H1 (cell line): ENCODE results near the gene TEX22. TPM values are rescaled to one million over a fixed set of nuclear protein-coding genes. Genes with fewer than 3 reads are reported as not detected.

Source experiments
- CTCF ChIA-PET: fragments of 300-600 bp; sonication (Branson Sonifier 250); formaldehyde crosslinking; loops from one replicate; lab custom pipeline; 2021; ENCODE audit not compliant: partially characterized antibody; lab: Charles Lee
- POLR2A ChIA-PET: fragments of 300-600 bp; sonication (Branson Sonifier 250); formaldehyde crosslinking; loops from one replicate; lab custom pipeline; 2021; ENCODE audit warnings: inconsistent platforms; ENCODE audit not compliant: partially characterized antibody; lab: Charles Lee
- DNase-seq, 2 experiments: peaks; one replicate each; pipeline versions ENCODE4 v3.0.0 to v3.0.0-alpha.2; 2010 to 2022; ENCODE audit warnings: low spot score in 2 of 2, low read depth in 1 of 2, mixed read lengths in 1 of 2
- FAIRE-seq: peaks from 2 replicates; lab custom pipeline; 2011; peaks lifted over from hg19 to GRCh38; lab: Jason Lieb, UNC
- H2AFZ ChIP-seq: 2 replicates; pipeline ENCODE4 v1.8.1; 2012; ENCODE audit warnings: low read length, inconsistent platforms
- H2AK5ac ChIP-seq: 2 replicates; pipeline ENCODE4 v1.6.1; 2013; ENCODE audit warnings: low read depth, low read length
- H2BK120ac ChIP-seq: replicated peaks from 2 replicates; pipeline ENCODE3; 2013; ENCODE audit warnings: low read depth, low read length, inconsistent platforms
- H2BK12ac ChIP-seq: 2 replicates; pipeline ENCODE4 v1.6.1; 2013; ENCODE audit warnings: low read depth, low read length
- H2BK15ac ChIP-seq: 2 replicates; pipeline ENCODE4 v1.6.1; 2013; ENCODE audit warnings: low read length
- H2BK20ac ChIP-seq: 2 replicates; pipeline ENCODE4 v1.6.1; 2013; ENCODE audit warnings: low read length
- H2BK5ac ChIP-seq: 2 replicates; pipeline ENCODE4 v1.6.1; 2013; ENCODE audit warnings: low read depth, low read length
- H3K14ac ChIP-seq: 2 replicates; pipeline ENCODE4 v1.6.1; 2013; ENCODE audit warnings: inconsistent platforms; ENCODE audit not compliant: insufficient read length
- H3K18ac ChIP-seq: 2 replicates; pipeline ENCODE4 v1.6.1; 2013; ENCODE audit warnings: low read length; ENCODE audit errors: extremely low read depth
- H3K23ac ChIP-seq: 2 replicates; pipeline ENCODE4 v1.6.1; 2013; ENCODE audit warnings: inconsistent platforms; ENCODE audit not compliant: insufficient read length
- H3K23me2 ChIP-seq: 2 replicates; pipeline ENCODE4 v1.6.1; 2013; ENCODE audit warnings: low read depth, low read length
- H3K27ac ChIP-seq: 2 replicates; pipeline ENCODE4 v1.6.1; 2011; ENCODE audit warnings: low read depth, low read length, inconsistent platforms
- H3K27me3 ChIP-seq, 4 experiments: replicated peaks in 1 of 4; 1 replicate in 1 of 4; 2 replicates in 3 of 4; pipeline versions ENCODE4 v1.6.1 to v1.8.1; 2011 to 2013; ENCODE audit warnings: low read length in 3 of 4, mild to moderate bottlenecking in 3 of 4, inconsistent platforms in 2 of 4, mixed read lengths in 2 of 4, moderate library complexity in 1 of 4; ENCODE audit not compliant: control insufficient read depth in 3 of 4, insufficient read depth in 3 of 4; ENCODE audit errors: extremely low read depth in 1 of 4
- H3K36me3 ChIP-seq, 4 experiments: 2 replicates each; pipeline versions ENCODE4 v1.6.1 to v1.8.1; 2011 to 2013; ENCODE audit warnings: mild to moderate bottlenecking in 4 of 4, low read length in 3 of 4, moderate library complexity in 2 of 4, control low read depth in 1 of 4, inconsistent platforms in 1 of 4; ENCODE audit not compliant: insufficient read depth in 4 of 4, control insufficient read depth in 2 of 4
- H3K4ac ChIP-seq: replicated peaks from 2 replicates; pipeline ENCODE3; 2013; ENCODE audit warnings: low read length, low read depth, mixed read lengths, inconsistent platforms; ENCODE audit not compliant: insufficient read length
- H3K4me1 ChIP-seq, 4 experiments: replicated peaks in 1 of 4; 1 replicate in 1 of 4; 2 replicates in 3 of 4; pipeline versions ENCODE4 v1.6.1 to v1.8.1; 2011 to 2013; ENCODE audit warnings: low read length in 3 of 4, inconsistent platforms in 2 of 4, mixed read lengths in 1 of 4; ENCODE audit not compliant: insufficient read depth in 4 of 4, control insufficient read depth in 3 of 4
- H3K4me2 ChIP-seq, 2 experiments: 2 replicates each; pipeline versions ENCODE4 v1.6.1 to v1.8.1; 2011 to 2013; ENCODE audit warnings: low read depth in 2 of 2, low read length in 2 of 2, control low read depth in 1 of 2, inconsistent platforms in 1 of 2, mild to moderate bottlenecking in 1 of 2; ENCODE audit not compliant: insufficient read depth in 1 of 2
- H3K4me3 ChIP-seq, 4 experiments: fragments of 200-600, 300-600 bp in 1 of 4; sonication (generic), shearing (Covaris generic), sonication (Bioruptor Twin) in 1 of 4; 2 replicates each; pipeline versions ENCODE4 v1.5.1 to v1.8.1; 2011 to 2016; ENCODE audit warnings: low read length in 4 of 4, low read depth in 3 of 4, control low read depth in 2 of 4, inconsistent platforms in 2 of 4, mild to moderate bottlenecking in 2 of 4, mixed read lengths in 1 of 4, moderate library complexity in 1 of 4; ENCODE audit not compliant: insufficient read depth in 2 of 4; ENCODE audit errors: extremely low read depth in 1 of 4
- H3K56ac ChIP-seq: replicated peaks from 2 replicates; pipeline ENCODE3; 2013; ENCODE audit warnings: low read depth, mild to moderate bottlenecking, mixed read lengths, low read length, inconsistent platforms; ENCODE audit not compliant: insufficient read length
- H3K79me1 ChIP-seq: 2 replicates; pipeline ENCODE4 v1.6.1; 2013; ENCODE audit warnings: low read depth, low read length, control low read depth
- H3K79me2 ChIP-seq, 2 experiments: 2 replicates each; pipeline versions ENCODE4 v1.6.1 to v1.8.1; 2012 to 2013; ENCODE audit warnings: low read length in 2 of 2, mild to moderate bottlenecking in 2 of 2, inconsistent platforms in 1 of 2; ENCODE audit not compliant: insufficient read depth in 2 of 2, control insufficient read depth in 1 of 2
- H3K9ac ChIP-seq, 4 experiments: replicated peaks in 1 of 4; 1 replicate in 1 of 4; 2 replicates in 3 of 4; pipeline versions ENCODE4 v1.6.1 to v1.8.1; 2011 to 2013; ENCODE audit warnings: low read depth in 3 of 4, low read length in 3 of 4, control low read depth in 2 of 4, mild to moderate bottlenecking in 2 of 4, moderate library complexity in 2 of 4, inconsistent platforms in 1 of 4; ENCODE audit errors: extremely low read depth in 1 of 4
- H3K9me3 ChIP-seq, 2 experiments: 2 replicates each; pipeline versions ENCODE4 v1.6.1 to v1.8.1; 2012 to 2013; ENCODE audit warnings: mild to moderate bottlenecking in 2 of 2, moderate library complexity in 2 of 2, control low read depth in 1 of 2, inconsistent platforms in 1 of 2, low read depth in 1 of 2, low read length in 1 of 2, mixed read lengths in 1 of 2; ENCODE audit not compliant: insufficient read depth in 2 of 2
- H4K20me1 ChIP-seq, 2 experiments: replicated peaks in 1 of 2; 2 replicates each; pipeline versions ENCODE3 to v1.8.1; 2011 to 2013; ENCODE audit warnings: inconsistent platforms in 2 of 2, low read length in 2 of 2, mild to moderate bottlenecking in 1 of 2; ENCODE audit not compliant: insufficient read depth in 2 of 2, control insufficient read depth in 1 of 2
- H4K5ac ChIP-seq: 2 replicates; pipeline ENCODE4 v1.6.1; 2013; ENCODE audit warnings: low read length, low read depth, mixed read lengths, inconsistent platforms; ENCODE audit not compliant: insufficient read length
- H4K8ac ChIP-seq: 2 replicates; pipeline ENCODE4 v1.8.0; 2013; ENCODE audit warnings: mild to moderate bottlenecking, moderate library complexity, low read length, inconsistent platforms; ENCODE audit not compliant: insufficient read depth; ENCODE audit errors: extremely low read depth
- H4K91ac ChIP-seq: replicated peaks from 2 replicates; pipeline ENCODE3; 2013; ENCODE audit warnings: low read length, mixed read lengths, inconsistent platforms; ENCODE audit not compliant: insufficient read length
- CBX5 ChIP-seq: fragments of 300-800, 300-1000 bp; sonication (generic); IDR thresholded peaks from 2 replicates; pipeline ENCODE4 v1.7.1; 2016; ENCODE audit warnings: antibody characterized with exemption, low read length, low read depth
- EZH2 ChIP-seq: fragments of 200-600 bp; sonication (generic); IDR thresholded peaks from 2 replicates; pipeline ENCODE4 v1.7.1; 2012; ENCODE audit warnings: low read depth, mild to moderate bottlenecking, moderate library complexity, low read length, inconsistent platforms; ENCODE audit not compliant: severe bottlenecking
- MAFK ChIP-seq: IDR thresholded peaks from 2 replicates; pipeline ENCODE4 v1.6.1; 2012; ENCODE audit warnings: low read depth, mild to moderate bottlenecking, improper control_type of control experiment, low read length
- MAX ChIP-seq: IDR thresholded peaks from 2 replicates; pipeline ENCODE4 v1.6.1; 2012; ENCODE audit warnings: inconsistent platforms
- NRF1 ChIP-seq: IDR thresholded peaks from 2 replicates; pipeline ENCODE4 v1.6.1; 2011; ENCODE audit warnings: mild to moderate bottlenecking, low read depth, low read length, improper control_type of control experiment
- PHF8 ChIP-seq: fragments of 200-600 bp; sonication (generic); conservative IDR thresholded peaks from 2 replicates; pipeline ENCODE4 v1.7.1; 2012; ENCODE audit warnings: low read depth, mild to moderate bottlenecking, inconsistent platforms, low read length, moderate library complexity
- SRF ChIP-seq: IDR thresholded peaks from 2 replicates; pipeline ENCODE4 v1.6.1; 2011; ENCODE audit warnings: mild to moderate bottlenecking, low read depth, low read length, moderate library complexity
- USF2 ChIP-seq: IDR thresholded peaks from 2 replicates; pipeline ENCODE4 v1.6.1; 2011; ENCODE audit warnings: low read length, improper control_type of control experiment
- WGBS, 2 experiments: shearing (Covaris generic) in 1 of 2; methylation state at CpG; one replicate each; pipeline versions ENCODE4 v1.1.6 to v1.1.7; 2013 to 2015; ENCODE audit warnings: low lambda C conversion rate in 2 of 2, mixed read lengths in 2 of 2, inconsistent platforms in 1 of 2, low coverage in 1 of 2, missing lambda C conversion rate in 1 of 2; ENCODE audit not compliant: insufficient replicate concordance in 2 of 2, insufficient coverage in 1 of 2, insufficient read length in 1 of 2; ENCODE audit errors: extremely low coverage in 1 of 2, missing lambda C conversion rate in 1 of 2; 5-methylcytosine and 5-hydroxymethylcytosine counted together
- polyA plus RNA-seq, 7 experiments: library from polyadenylated mRNA; depleted of rRNA in 3 of 7; stranded (reverse) in 5 of 7; unstranded in 2 of 7; fragments of >200 nt in 5 of 7; fragments of 200-250 nt in 2 of 7; gene quantifications; 1 replicate in 5 of 7; 2 replicates in 1 of 7; 4 replicates in 1 of 7; pipeline versions ENCODE4 v1.2.1 to v1.2.3, GENCODE V29; 2011 to 2013; ENCODE audit warnings: missing spikeins in 2 of 7, mixed read lengths in 2 of 7
- total RNA-seq: library from RNA; stranded (reverse); fragmentation: NEBNext Ultra II Directional; extraction: Animal tissue kit (Norgen Biotek cat#: 25700); gene quantifications from 2 replicates; pipeline ENCODE4 v1.2.1, GENCODE V29; 2021

The TEX22 gene
- total and polyA plus RNA-seq, 2 of the 8 experiments (the other 6 are each of a cell fraction or from before 2014, with no cell fraction given), result 0.24 to 0.39 TPM

GRCh38 chr14:105348945-105349699 lies 49.2 kb upstream of the TEX22 start:
- Histone ChIP-seq H4K5ac (no peak overlapping the region), H2AFZ (no peak overlapping the region), H2BK20ac (no peak overlapping the region), H3K79me2 (peaks cover 0 to 21% of the 10 kb centered on the region in 2 experiments; a peak in 2 of 4 replicates), H3K14ac (no peak overlapping the region), H3K9ac (no peak overlapping the region), H3K23ac (no peak overlapping the region), H2BK5ac (no peak overlapping the region), H3K27me3 (no peaks in the 10 kb centered on the region), H2BK120ac (no peak overlapping the region), H3K4me1 (peaks cover 0 to 4% (median 2%) of the 10 kb centered on the region in 4 experiments; a peak in 2 of 7 replicates), H4K8ac (no peak overlapping the region; the same call in 1 of the 2 replicates), H3K18ac (no peak overlapping the region), H3K36me3 (no peaks in the 10 kb centered on the region), H4K20me1 (peaks cover 4 to 21% of the 10 kb centered on the region in 2 experiments), H2BK12ac (no peak overlapping the region), H4K91ac (no peak overlapping the region), H3K23me2 (no peaks in the 10 kb centered on the region), H3K79me1 (peaks cover 4% of the 10 kb centered on the region; the same call in 1 of the 2 replicates), H3K4ac (no peak overlapping the region), H3K9me3 (peaks cover 0 to 3% of the 10 kb centered on the region in 2 experiments; a peak in 1 of 4 replicates), H2BK15ac (no peak overlapping the region), H3K27ac (no peak overlapping the region), H3K4me2 (no peak overlapping the region), H3K4me3 (no peak overlapping the region), H2AK5ac (no peak overlapping the region), H3K56ac (no peak overlapping the region)
- DNase-seq, result no peak
- ChIA-PET POLR2A (no interaction called here), CTCF (interaction anchor here (1.0 to 3.6 kb wide), 7 partner anchors 7 to 348 kb away, joined by 3 to 21 read pairs (median 4); no protein-coding TSS in a partner anchor)
- FAIRE-seq, result no peak
- TF ChIP-seq SRF (no peak), USF2 (no peak), MAFK (no peak), EZH2 (no peak), CBX5 (no peak), PHF8 (no peak), MAX (no peak), NRF1 (no peak)
- WGBS, 2 experiments, result 90% methylated on average over 13 of the region's 19 CpGs; no CpG with 5 or more reads in 1 of the 2 experiments
